OCI-LY7 (cell line): Measurements from ENCODE around the gene TPST1. TPM values are rescaled to one million over a fixed set of nuclear protein-coding genes. Genes with fewer than 3 reads are reported as not detected.

ENCODE experiments used
- BruUV-seq: library from RNA; stranded (reverse); fragments of 400-500 nt; replicated peaks from 2 replicates; lab custom pipeline; 2021; lab: Mats Ljungman, UMichigan
- CTCF ChIA-PET: fragments of 300-600 bp; sonication (Branson Sonifier 250); formaldehyde crosslinking; loops from one replicate; lab custom pipeline; 2022; ENCODE audit warnings: antibody characterized with exemption; ENCODE audit not compliant: unreplicated experiment; lab: Charles Lee
- POLR2A ChIA-PET: fragments of 300-600 bp; sonication (Branson Sonifier 250); formaldehyde crosslinking; loops from one replicate; lab custom pipeline; 2022; ENCODE audit warnings: antibody characterized with exemption; lab: Charles Lee
- DNase-seq: peaks from one replicate; pipeline ENCODE4 v3.0.0-alpha.2; 2015; ENCODE audit warnings: low spot score
- H2AFZ ChIP-seq: fragments of 200-600 bp; sonication (generic), shearing (Covaris generic); 2 replicates; pipeline ENCODE4 v1.6.1; 2014; ENCODE audit warnings: mild to moderate bottlenecking, antibody characterized with exemption, low read length, moderate library complexity
- H3K27ac ChIP-seq: fragments of 200-600 bp; sonication (generic); 2 replicates; pipeline ENCODE4 v1.5.1; 2014; ENCODE audit warnings: mixed run types, low read depth, mild to moderate bottlenecking, moderate library complexity, low read length, inconsistent platforms; ENCODE audit not compliant: poor library complexity, severe bottlenecking
- H3K36me3 ChIP-seq: fragments of 200-600 bp; sonication (generic); 2 replicates; pipeline ENCODE4 v1.6.1; 2014; ENCODE audit warnings: mild to moderate bottlenecking, antibody characterized with exemption, low read length, moderate library complexity, mixed read lengths; ENCODE audit not compliant: insufficient read depth
- H3K4me1 ChIP-seq: fragments of 200-600 bp; sonication (generic); 2 replicates; pipeline ENCODE4 v1.5.1; 2014; ENCODE audit warnings: mild to moderate bottlenecking, low read length; ENCODE audit not compliant: insufficient read depth, poor library complexity, severe bottlenecking
- H3K4me2 ChIP-seq: fragments of 200-600 bp; sonication (generic); 2 replicates; pipeline ENCODE4 v1.6.1; 2014; ENCODE audit warnings: mild to moderate bottlenecking, low read length
- H3K4me3 ChIP-seq: fragments of 200-600 bp; sonication (generic); 2 replicates; pipeline ENCODE4 v1.5.1; 2014; ENCODE audit warnings: mild to moderate bottlenecking, low read depth, low read length; ENCODE audit not compliant: poor library complexity, severe bottlenecking
- H3K79me2 ChIP-seq: fragments of 200-600 bp; sonication (generic); 2 replicates; pipeline ENCODE4 v1.6.1; 2016; ENCODE audit warnings: low read depth, mild to moderate bottlenecking, low read length, moderate library complexity, mixed read lengths; ENCODE audit not compliant: insufficient read depth
- H3K9me2 ChIP-seq: fragments of 200-600 bp; sonication (generic); 2 replicates; pipeline ENCODE4 v1.6.1; 2016; ENCODE audit warnings: mild to moderate bottlenecking, low read length, mixed read lengths; ENCODE audit not compliant: insufficient read depth
- H3K9me3 ChIP-seq: fragments of 200-600 bp; sonication (generic); 2 replicates; pipeline ENCODE4 v1.6.1; 2014; ENCODE audit warnings: mild to moderate bottlenecking, mixed run types, low read length, mixed read lengths
- H4K20me1 ChIP-seq: fragments of 200-600 bp; sonication (generic); 2 replicates; pipeline ENCODE4 v1.6.1; 2014; ENCODE audit warnings: mild to moderate bottlenecking, antibody characterized with exemption, low read length, moderate library complexity, mixed read lengths; ENCODE audit not compliant: insufficient read depth
- CTCF ChIP-seq: fragments of 200-600 bp; sonication (generic); conservative IDR thresholded peaks from 2 replicates; pipeline ENCODE4 v1.5.1; 2014; ENCODE audit warnings: mild to moderate bottlenecking, antibody characterized with exemption, low read length, moderate library complexity, mixed read lengths
- EZH2phosphoT487 ChIP-seq: fragments of 200-600 bp; sonication (generic); IDR thresholded peaks from 2 replicates; pipeline ENCODE4 v1.6.1; 2018; ENCODE audit warnings: low read depth, borderline replicate concordance, mild to moderate bottlenecking, mixed run types, antibody characterized with exemption, low read length, moderate library complexity, mixed read lengths
- intact Hi-C: fragments of 100-400 bp; cut with micrococcal nuclease; formaldehyde crosslinking; loops from one replicate; pipeline ENCODE4 v1.10.0; 2022; ENCODE audit not compliant: unreplicated experiment
- total RNA-seq, 2 experiments: library from RNA; depleted of rRNA in 1 of 2; stranded (reverse); fragments of >200 nt in 1 of 2; shearing (Covaris generic) in 1 of 2; gene quantifications; 2 replicates each; pipeline ENCODE4 v1.2.3, GENCODE V29; 2014 to 2022

TPST1 gene
- total RNA-seq, 2 experiments from 2014 or later: 3.5 to 6.6 TPM

DNA sequence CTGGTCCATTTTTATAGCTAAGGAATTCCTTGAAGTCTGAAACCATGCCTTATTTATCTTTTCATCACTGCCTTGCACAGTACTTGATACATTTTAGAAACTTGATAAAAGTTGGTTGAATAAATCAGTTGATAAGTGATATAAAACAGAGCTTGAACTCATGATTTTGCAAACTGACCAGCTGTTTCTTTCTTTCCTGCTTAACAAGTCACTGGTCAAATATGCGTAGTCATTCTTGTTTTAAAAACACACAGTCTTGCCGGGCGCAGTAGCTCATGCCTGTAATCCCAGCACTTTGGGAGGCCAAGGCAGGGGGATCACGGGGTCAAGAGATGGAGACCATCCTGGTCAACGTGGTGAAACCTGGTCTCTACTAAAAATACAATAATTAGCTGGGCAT lies 6.3 kb downstream of the TPST1 start:
- no peak for TF ChIP-seq CTCF
- no peak for TF ChIP-seq EZH2phosphoT487
- CTCF ChIA-PET: no interaction called here
- no peaks in the 10 kb centered on the region for H3K9me3 ChIP-seq

GRCh38 chr7:66213637-66214036 lies 8.5 kb downstream of the TPST1 start:
- CTCF ChIA-PET: no interaction called here
- Histone ChIP-seq H3K27ac (no peak overlapping the region), H3K9me2 (no peaks in the 10 kb centered on the region), H3K36me3 (no peaks in the 10 kb centered on the region), H3K79me2 (no peaks in the 10 kb centered on the region), H4K20me1 (no peaks in the 10 kb centered on the region), H3K4me3 (no peak overlapping the region), H2AFZ (no peak overlapping the region), H3K4me1 (no peaks in the 10 kb centered on the region), H3K4me2 (no peak overlapping the region), H3K9me3 (no peaks in the 10 kb centered on the region)
- no TSS peak for BruUV-seq
- POLR2A ChIA-PET: interaction anchor here (0.6 to 1.5 kb wide), 3 partner anchors 9 to 793 kb away, joined by 3 to 12 read pairs (median 3); no protein-coding TSS in a partner anchor
- no peak for DNase-seq
- intact Hi-C loops: no loop called here
- TF ChIP-seq CTCF (no peak), EZH2phosphoT487 (no peak)

More for the DNA sequence above, 6.3 kb downstream of the TPST1 start:
- Histone ChIP-seq H3K9me2 (no peaks in the 10 kb centered on the region), H3K27ac (no peak overlapping the region), H3K4me3 (no peak overlapping the region), H3K79me2 (no peaks in the 10 kb centered on the region), H3K36me3 (no peaks in the 10 kb centered on the region), H2AFZ (no peak overlapping the region), H3K4me1 (no peaks in the 10 kb centered on the region), H4K20me1 (no peaks in the 10 kb centered on the region), H3K4me2 (no peak overlapping the region)
- no peak for DNase-seq
- no TSS peak for BruUV-seq
- intact Hi-C loops: no loop called here
- POLR2A ChIA-PET: no interaction called here

GRCh38 chr7:66216687-66217086 lies 11.6 kb downstream of the TPST1 start:
- no peaks in the 10 kb centered on the region for H3K79me2 ChIP-seq
- H3K27ac ChIP-seq: no peak overlapping the region
- TF ChIP-seq CTCF: no peak
- no peak for TF ChIP-seq EZH2phosphoT487
- H4K20me1 ChIP-seq: no peaks in the 10 kb centered on the region
- no peak for DNase-seq
- intact Hi-C loops: no loop called here
- H2AFZ ChIP-seq: no peak overlapping the region
- no peak overlapping the region for H3K4me3 ChIP-seq
- BruUV-seq: no TSS peak
- H3K36me3 ChIP-seq: no peaks in the 10 kb centered on the region
- ChIA-PET CTCF (no interaction called here), POLR2A (no interaction called here)
- H3K4me1 ChIP-seq: no peaks in the 10 kb centered on the region
- no peaks in the 10 kb centered on the region for H3K9me2 ChIP-seq
- no peak overlapping the region for H3K4me2 ChIP-seq
- H3K9me3 ChIP-seq: no peaks in the 10 kb centered on the region
